A549 (cell line): ENCODE measurements around the gene COIL.
"Not testable (repeated sequence)": the region's sequence is repeated elsewhere in the genome, so short reads cannot be mapped to it uniquely, and the experiment has no call there.

Source experiments
- CTCF ChIP-seq: fragments of >200 bp; sonication (Bioruptor Twin); formaldehyde crosslinking; IDR thresholded peaks from 3 replicates; pipeline ENCODE4 v1.5.1; 2016
- PHF8 ChIP-seq: fragments of 200-600 bp; sonication (generic); IDR thresholded peaks from 2 replicates; pipeline ENCODE4 v1.6.1; 2016; ENCODE audit warnings: low read depth, mild to moderate bottlenecking, antibody characterized with exemption, moderate library complexity, borderline replicate concordance

GRCh38 chr17:56938206-56938605 lies 22.6 kb downstream of the COIL start:
- not testable (repeated sequence) for TF ChIP-seq PHF8, CTCF
